SK-N-SH treated with all-trans-retinoic acid at 6 μM for 48 hours (cell line): ENCODE data around the gene ARHGAP24.

Source experiments
- BACH2 ChIP-seq: fragments of 250-450 bp; sonication (Bioruptor Pico); IDR thresholded peaks from 2 replicates; pipeline ENCODE4 v1.9.0; 2021; ENCODE audit warnings: mild to moderate bottlenecking, borderline replicate concordance
- ESRRG ChIP-seq: fragments of 250-450 bp; sonication (Bioruptor Pico); IDR thresholded peaks from 2 replicates; pipeline ENCODE4 v1.6.1; 2021; ENCODE audit warnings: mild to moderate bottlenecking
- OSR1 ChIP-seq: fragments of 250-450 bp; sonication (Bioruptor Pico); IDR thresholded peaks from 2 replicates; pipeline ENCODE4 v1.8.0; 2022; ENCODE audit warnings: moderate library complexity, mild to moderate bottlenecking, inconsistent platforms
- PATZ1 ChIP-seq: fragments of 250-450 bp; sonication (Bioruptor Pico); IDR thresholded peaks from 2 replicates; pipeline ENCODE4 v1.8.0; 2020; ENCODE audit warnings: mild to moderate bottlenecking, moderate library complexity, borderline replicate concordance
- PPARA ChIP-seq: fragments of 250-450 bp; sonication (Bioruptor Pico); IDR thresholded peaks from 2 replicates; pipeline ENCODE4 v1.5.0; 2020; ENCODE audit warnings: mild to moderate bottlenecking, borderline replicate concordance
- RARB ChIP-seq: fragments of 250-450 bp; sonication (Bioruptor Pico); IDR thresholded peaks from 2 replicates; pipeline ENCODE4 v1.8.0; 2021; ENCODE audit warnings: mild to moderate bottlenecking, moderate library complexity
- ZFP3 ChIP-seq: fragments of 250-450 bp; sonication (Bioruptor Pico); IDR thresholded peaks from 2 replicates; pipeline ENCODE4 v1.5.0; 2020; ENCODE audit warnings: mild to moderate bottlenecking, moderate library complexity

GRCh38 chr4:85708468-85708867 lies 233.5 kb downstream of the ARHGAP24 start:
- TF ChIP-seq RARB (CRISPR knock-in tag) (no peak), PATZ1 (CRISPR knock-in tag) (no peak), PPARA (CRISPR knock-in tag) (no peak), ZFP3 (CRISPR knock-in tag) (no peak), ESRRG (no peak), OSR1 (CRISPR knock-in tag) (no peak), BACH2 (CRISPR knock-in tag) (no peak)
